Measurements from ENCODE around the gene INPP5A.
A peak's percentile ranks its signal among the peaks of the same experiment; 100 is the strongest.

The INPP5A gene

GRCh38 chr10:132533571-132534260 is 3.9 kb upstream of the INPP5A start:
- DNase-seq (ENCODE audit: low spot score) = no peak
- no peak for TF ChIP-seq CTCF (IDR thresholded peaks at IDR 0.05; ENCODE audit: extremely low read depth, insufficient read depth, missing control alignments)
- in situ Hi-C loops (cut with MboI; ENCODE audit: low pct_unique_long_range_greater_than_20kb, low sequenced_read_pairs, unreplicated experiment) = no loop called here

GRCh38 chr10:132534391-132535064 is 3.1 kb upstream of the INPP5A start:
- in situ Hi-C loops (cut with MboI; ENCODE audit: low pct_unique_long_range_greater_than_20kb, low sequenced_read_pairs, unreplicated experiment) = no loop called here
- no peak for TF ChIP-seq CTCF (IDR thresholded peaks at IDR 0.05; ENCODE audit: extremely low read depth, insufficient read depth, missing control alignments)
- DNase-seq (ENCODE audit: low spot score) = no peak

- DNase-seq (ENCODE audit: low spot score) = no peak
- in situ Hi-C loops (cut with MboI; ENCODE audit: low pct_unique_long_range_greater_than_20kb, low sequenced_read_pairs, unreplicated experiment) = no loop called here
- TF ChIP-seq CTCF (IDR thresholded peaks at IDR 0.05; ENCODE audit: extremely low read depth, insufficient read depth, missing control alignments) = no peak
Measured at GRCh38 chr10:132535065-132535651, 2.4 kb upstream of the INPP5A start.

GRCh38 chr10:132536241-132536876 is 1.2 kb upstream of the INPP5A start:
- TF ChIP-seq CTCF (IDR thresholded peaks at IDR 0.05; ENCODE audit: extremely low read depth, insufficient read depth, missing control alignments) = no peak
- DNase-seq (ENCODE audit: low spot score) = peak; percentile 30
- in situ Hi-C loops (cut with MboI; ENCODE audit: low pct_unique_long_range_greater_than_20kb, low sequenced_read_pairs, unreplicated experiment) = no loop called here

- in situ Hi-C loops (cut with MboI; ENCODE audit: low pct_unique_long_range_greater_than_20kb, low sequenced_read_pairs, unreplicated experiment) = no loop called here
- peak; percentile 100 for DNase-seq (ENCODE audit: low spot score)
- TF ChIP-seq CTCF (IDR thresholded peaks at IDR 0.05; ENCODE audit: extremely low read depth, insufficient read depth, missing control alignments) = peak; percentile 48
Measured at GRCh38 chr10:132536877-132537683, 507 bp upstream of the INPP5A start.

Data from GM13977 (cell line).